GM06990 (cell line): ENCODE data around the gene RAB28.

Source experiments
- DNase-seq: peaks from one replicate; pipeline ENCODE4 v3.0.0-alpha.2; 2011; ENCODE audit not compliant: insufficient read length; ENCODE audit errors: extremely low read depth
- H3K27me3 ChIP-seq: replicated peaks from 2 replicates; pipeline ENCODE4 v1.6.0; 2011; ENCODE audit warnings: low read length; ENCODE audit not compliant: control insufficient read depth, insufficient read depth
- H3K36me3 ChIP-seq: 2 replicates; pipeline ENCODE4 v1.5.1; 2011; ENCODE audit warnings: low read length; ENCODE audit not compliant: control insufficient read depth, insufficient read depth
- H3K4me3 ChIP-seq: replicated peaks from 2 replicates; pipeline ENCODE4 v1.5.1; 2011; ENCODE audit warnings: low read depth, mild to moderate bottlenecking, control low read depth, low read length
- CTCF ChIP-seq: IDR thresholded peaks from 2 replicates; pipeline ENCODE4 v1.5.1; 2011; ENCODE audit warnings: low read length, control low read depth, mild to moderate bottlenecking, inconsistent platforms; ENCODE audit not compliant: insufficient read depth, poor library complexity, severe bottlenecking

RAB28 gene

DNA sequence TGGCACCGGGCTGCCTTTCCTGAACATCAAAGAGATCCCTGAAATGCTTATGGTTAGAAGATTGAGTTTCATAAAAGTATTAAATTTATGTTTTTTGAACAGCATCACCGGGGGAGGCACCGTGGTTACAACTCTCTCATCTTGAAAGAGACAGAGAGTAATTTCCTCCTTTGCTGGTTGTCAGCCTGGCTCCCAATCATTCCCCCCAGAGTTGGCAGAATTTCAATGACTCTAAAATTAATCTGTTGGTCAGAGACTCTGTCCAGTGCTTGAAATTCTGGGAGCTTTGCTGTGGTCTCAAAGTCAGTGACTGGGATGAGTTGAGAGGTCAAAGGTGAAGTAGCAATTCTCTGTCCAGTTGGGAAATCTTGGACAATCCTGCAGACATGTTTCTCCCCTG is 135.9 kb downstream of the RAB28 start:
- TF ChIP-seq CTCF: no peak
- no peak for DNase-seq
- H3K36me3 ChIP-seq: no peaks in the 10 kb centered on the region

DNA sequence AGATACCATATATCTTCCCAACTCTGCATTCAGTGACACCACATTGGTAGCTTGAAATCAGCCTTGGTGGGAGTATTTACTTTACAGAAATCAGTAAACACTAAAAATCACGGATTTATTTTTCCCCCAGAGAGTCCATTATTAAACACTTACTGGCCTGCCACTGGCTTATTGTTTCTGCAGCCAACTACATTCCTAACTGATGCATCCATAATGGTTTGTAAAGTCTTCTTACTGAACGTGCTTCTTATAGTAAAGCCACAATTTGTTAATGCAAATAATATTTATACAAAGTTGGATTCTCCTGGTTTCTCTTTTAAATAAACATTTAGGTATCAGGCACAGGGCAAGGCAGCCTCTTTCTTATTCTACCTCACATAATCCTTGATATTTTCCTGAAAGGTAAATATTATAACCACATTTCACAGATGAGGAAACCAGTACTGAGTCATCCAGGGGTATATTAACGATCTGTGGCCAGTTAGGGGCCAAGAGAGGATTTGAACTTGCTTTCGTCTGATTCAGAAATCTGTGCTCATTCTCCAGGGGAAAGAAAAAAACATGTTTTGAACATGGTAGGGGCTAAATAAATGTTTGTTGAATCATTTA is 136.5 kb downstream of the RAB28 start:
- Histone ChIP-seq H3K27me3 (no peaks in the 10 kb centered on the region), H3K36me3 (no peaks in the 10 kb centered on the region), H3K4me3 (no peak overlapping the region)
- no peak for TF ChIP-seq CTCF
- no peak for DNase-seq

More for the DNA sequence above, 135.9 kb downstream of the RAB28 start:
- Histone ChIP-seq H3K27me3 (no peaks in the 10 kb centered on the region), H3K4me3 (no peak overlapping the region)

- no peak for TF ChIP-seq CTCF
- DNase-seq: no peak
- H3K4me3 ChIP-seq: no peak overlapping the region
- no peaks in the 10 kb centered on the region for H3K27me3 ChIP-seq
- H3K36me3 ChIP-seq: no peaks in the 10 kb centered on the region
These were observed 139.9 kb downstream of the RAB28 start for GRCh38 chr4:13344216-13344615.

DNA sequence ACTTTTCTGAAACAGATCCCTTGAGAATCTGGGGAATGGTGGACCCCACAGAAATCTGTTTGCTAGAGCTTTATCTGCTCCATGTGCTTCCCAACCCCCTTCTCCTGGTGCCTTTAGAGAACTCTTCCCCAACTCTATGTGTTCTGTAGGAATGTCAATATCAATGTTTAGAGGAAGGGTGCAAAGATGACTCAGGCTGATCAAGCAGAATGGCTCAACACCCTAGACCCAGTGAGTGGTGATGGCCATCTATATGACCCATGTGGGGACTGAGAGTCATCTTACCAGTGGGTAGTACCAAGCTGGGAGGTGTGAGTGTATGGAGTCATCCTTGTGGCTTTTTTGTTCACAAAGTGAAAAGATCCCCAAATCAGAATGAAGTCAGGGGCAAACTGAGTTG is 143.5 kb downstream of the RAB28 start:
- TF ChIP-seq CTCF: no peak
- H3K4me3 ChIP-seq: no peak overlapping the region

DNA sequence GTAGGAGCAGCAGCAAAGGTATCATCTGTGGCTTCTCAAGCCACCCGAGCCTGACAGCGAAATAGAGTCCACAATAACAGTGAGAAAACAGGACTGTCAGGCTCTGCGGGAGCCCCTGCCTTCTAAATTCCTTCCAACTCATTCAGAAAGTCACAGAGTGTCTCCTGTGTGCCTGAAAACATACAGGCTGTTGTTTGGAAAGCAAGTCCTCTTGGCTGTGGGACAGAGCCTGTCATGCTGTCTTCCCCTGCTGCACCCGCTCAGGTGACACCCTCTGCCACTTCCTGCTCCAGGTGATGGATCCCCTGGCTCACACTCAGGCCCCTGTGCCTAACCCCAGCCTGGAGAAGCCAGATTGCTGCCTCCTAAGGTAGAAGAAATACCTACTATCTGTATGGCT is 152.3 kb downstream of the RAB28 start:
- DNase-seq: no peak
- Histone ChIP-seq H3K4me3 (no peak overlapping the region), H3K27me3 (no peaks in the 10 kb centered on the region), H3K36me3 (no peaks in the 10 kb centered on the region)
- no peak for TF ChIP-seq CTCF

More for the DNA sequence above, 143.5 kb downstream of the RAB28 start:
- no peak for DNase-seq
- Histone ChIP-seq H3K27me3 (no peaks in the 10 kb centered on the region), H3K36me3 (no peaks in the 10 kb centered on the region)

GRCh38 chr4:13329963-13330362 is 154.2 kb downstream of the RAB28 start:
- Histone ChIP-seq H3K36me3 (no peaks in the 10 kb centered on the region), H3K27me3 (no peaks in the 10 kb centered on the region), H3K4me3 (no peak overlapping the region)
- DNase-seq: peak; percentile 13
- TF ChIP-seq CTCF: no peak
